Embryonic facial prominence (tissue), 1 donor: ENCODE results near the gene FMO3.

ENCODE experiments used
- DNase-seq: peaks from one replicate; pipeline ENCODE4 v3.0.0-alpha.2; 2016; ENCODE audit errors: extremely low spot score

Gene FMO3

DNA sequence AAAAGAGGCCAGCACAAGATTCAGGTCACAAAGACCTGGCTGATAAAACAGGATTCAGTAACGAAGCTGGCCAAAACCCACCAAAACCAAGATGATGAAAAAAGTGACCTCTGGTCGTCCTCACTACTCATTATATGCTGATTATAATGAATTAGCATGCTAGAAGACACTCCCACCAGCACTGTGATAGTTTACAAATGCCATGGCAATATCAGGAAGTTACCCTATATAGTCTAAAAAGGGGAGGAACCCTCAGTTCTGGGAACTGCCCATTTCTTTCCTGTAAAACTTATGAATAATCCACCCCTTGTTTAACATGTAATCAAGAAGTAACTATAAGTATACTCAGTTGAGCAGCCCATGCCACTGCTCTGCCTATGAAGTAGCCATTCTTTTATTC lies 68.4 kb downstream of the FMO3 start:
- no peak for DNase-seq

DNA sequence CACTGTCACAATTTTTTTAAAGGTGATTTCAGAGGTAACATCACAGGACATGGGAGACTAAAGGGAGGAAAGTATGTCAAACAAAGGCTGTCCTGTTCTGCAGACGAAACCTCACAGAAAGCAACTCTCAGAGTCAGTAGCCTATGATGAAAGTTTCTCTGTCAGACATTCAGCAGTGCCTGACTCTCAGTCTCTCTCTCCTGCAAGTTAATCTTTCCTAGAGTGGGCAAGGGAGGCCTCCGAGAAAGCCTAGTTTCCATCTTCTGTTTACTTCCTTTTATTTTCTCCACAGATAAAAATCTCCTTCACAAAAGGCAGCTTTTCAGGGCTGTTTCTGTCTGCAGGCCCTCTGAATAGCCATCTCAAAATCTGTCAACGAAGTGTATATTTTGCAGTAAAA lies 69.5 kb downstream of the FMO3 start:
- DNase-seq, result no peak

DNA sequence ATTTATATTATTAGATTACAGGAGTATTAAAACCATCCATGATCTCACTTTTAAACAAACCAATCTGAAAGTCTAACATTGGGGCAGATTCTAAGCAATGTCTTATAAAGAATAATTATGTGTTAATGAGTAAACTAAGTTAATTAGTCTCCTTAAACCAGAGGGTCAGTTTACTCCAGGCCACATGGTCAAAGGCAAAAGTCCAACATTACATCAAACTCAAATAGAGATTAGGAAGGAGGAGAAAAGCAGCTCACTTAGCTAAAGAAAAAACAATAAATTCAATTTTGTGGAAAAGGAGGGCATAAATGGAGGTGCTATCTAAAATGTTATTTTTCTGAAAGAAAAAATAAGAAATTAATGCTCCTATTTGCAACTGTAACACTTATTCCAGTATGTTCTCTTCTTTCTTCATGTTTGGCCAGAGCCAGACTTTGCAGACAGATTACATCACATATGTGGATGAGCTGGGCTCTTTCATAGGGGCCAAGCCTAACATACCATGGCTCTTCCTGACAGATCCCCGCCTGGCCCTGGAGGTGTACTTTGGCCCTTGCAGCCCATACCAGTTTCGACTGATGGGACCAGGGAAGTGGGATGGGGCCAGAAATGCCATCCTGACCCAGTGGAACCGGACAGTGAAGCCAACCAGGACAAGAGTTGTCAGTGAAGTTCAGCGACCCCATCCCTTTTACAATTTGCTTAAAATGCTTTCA lies 70.1 kb downstream of the FMO3 start:
- no peak for DNase-seq

DNA sequence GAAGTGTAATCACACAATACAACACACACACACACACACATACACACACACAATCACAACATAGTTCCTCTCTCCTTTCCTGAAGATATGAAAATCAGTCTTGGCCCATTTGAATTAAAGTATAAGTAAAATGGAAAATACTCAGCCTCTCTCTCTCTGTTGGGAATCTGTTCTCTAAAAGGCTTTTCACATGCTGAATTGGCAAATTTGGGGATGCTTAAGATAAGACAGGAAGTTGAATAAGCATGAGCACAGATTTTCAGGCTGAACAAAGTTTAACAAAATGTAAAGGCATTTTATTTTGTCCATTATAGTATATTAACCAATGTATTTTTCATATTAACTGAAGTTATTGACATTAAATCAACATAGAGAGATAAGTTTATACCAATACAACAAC lies 70.7 kb downstream of the FMO3 start:
- DNase-seq, result no peak

DNA sequence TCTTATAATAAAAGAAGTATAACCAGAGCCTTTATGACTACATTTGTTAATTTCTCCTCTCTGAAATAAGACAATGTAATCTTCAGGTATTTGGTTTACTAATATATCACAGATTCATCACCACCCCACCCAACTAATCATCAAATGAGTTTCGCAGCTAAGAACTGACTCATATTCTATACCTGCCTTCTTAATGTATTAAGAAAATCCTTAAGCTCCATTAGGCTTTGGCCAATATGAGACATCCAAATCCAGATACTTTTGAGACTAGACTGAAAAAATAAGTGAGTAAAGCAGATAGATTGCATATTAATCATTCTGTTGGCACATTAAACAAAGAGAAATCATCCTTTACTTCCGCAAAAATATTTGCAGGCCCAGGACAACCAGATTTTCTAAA lies 75.7 kb downstream of the FMO3 start:
- no peak for DNase-seq
